ENCODE measurements around the gene SFXN4. TPM values are rescaled to one million over a fixed set of nuclear protein-coding genes. Genes with fewer than 3 reads are reported as not detected.

Gene SFXN4
- 1 to 10 TPM; 8.3 to 9.5 TPM for total RNA-seq
- total RNA-seq, result 8.8 to 13.7 reads per million in 2 donors

- Mint-ChIP-seq H3K36me3 (ENCODE audit: low read depth) (peaks cover 2% of the 10 kb centered on the region), H3K4me3 (peak within 1 kb of the TSS; percentile 92), H3K27me3 (no peaks in the 10 kb centered on the region), H3K4me1 (peaks cover 25% of the 10 kb centered on the region), H3K27ac (peak within 1 kb of the TSS; percentile 91)
- DNase-seq (peak; percentile 74 to 81 (median 74)), ATAC-seq (peak; percentile 95)
- H3K9me3 ChIP-seq (ENCODE audit: control insufficient read depth, low read length, poor library complexity, severe bottlenecking), result no peaks in the 10 kb centered on the region
Measured at GRCh38 chr10:119165171-119166117, at the start of gene SFXN4. SFXN4 (minus strand) TSS chr10:119165714; CDS start chr10:119165647, 67 bp downstream.

GRCh38 chr10:119211625-119212441 is 46.3 kb upstream of the SFXN4 start:
- DNase-seq (no peak), ATAC-seq (no peak)
- H3K4me1 Mint-ChIP-seq, result peaks cover 39% of the 10 kb centered on the region
- no peaks in the 10 kb centered on the region for H3K36me3 Mint-ChIP-seq (ENCODE audit: low read depth)
- H3K9me3 ChIP-seq (ENCODE audit: control insufficient read depth, low read length, poor library complexity, severe bottlenecking), result no peaks in the 10 kb centered on the region
- no peaks in the 10 kb centered on the region for H3K27me3 Mint-ChIP-seq
- H3K27ac Mint-ChIP-seq, result peak overlapping the region; percentile 94
- H3K4me3 Mint-ChIP-seq, result peak overlapping the region; percentile 47

GRCh38 chr10:119211176-119211575 is 45.7 kb upstream of the SFXN4 start:
- Mint-ChIP-seq H3K27ac (peak overlapping the region; percentile 94), H3K27me3 (no peaks in the 10 kb centered on the region)
- no peaks in the 10 kb centered on the region for H3K9me3 ChIP-seq (ENCODE audit: control insufficient read depth, low read length, poor library complexity, severe bottlenecking)

GRCh38 chr10:119210633-119211032 is 45.1 kb upstream of the SFXN4 start:
- Mint-ChIP-seq H3K27me3 (no peaks in the 10 kb centered on the region), H3K4me3 (no peak overlapping the region), H3K4me1 (peaks cover 43% of the 10 kb centered on the region), H3K27ac (peak overlapping the region; percentile 94), H3K36me3 (ENCODE audit: low read depth) (no peaks in the 10 kb centered on the region)
- no peak for DNase-seq
- no peak for ATAC-seq
- no peaks in the 10 kb centered on the region for H3K9me3 ChIP-seq (ENCODE audit: control insufficient read depth, low read length, poor library complexity, severe bottlenecking)

More at GRCh38 chr10:119211176-119211575, 45.7 kb upstream of the SFXN4 start:
- H3K4me1 Mint-ChIP-seq, result peaks cover 41% of the 10 kb centered on the region
- H3K4me3 Mint-ChIP-seq, result no peak overlapping the region
- DNase-seq (no peak), ATAC-seq (no peak)
- H3K36me3 Mint-ChIP-seq (ENCODE audit: low read depth), result no peaks in the 10 kb centered on the region

GRCh38 chr10:119209736-119210355 is 44.3 kb upstream of the SFXN4 start:
- H3K4me1 Mint-ChIP-seq, result peaks cover 43% of the 10 kb centered on the region
- H3K36me3 Mint-ChIP-seq (ENCODE audit: low read depth), result no peaks in the 10 kb centered on the region
- H3K9me3 ChIP-seq (ENCODE audit: control insufficient read depth, low read length, poor library complexity, severe bottlenecking), result no peaks in the 10 kb centered on the region
- DNase-seq (no peak), ATAC-seq (no peak)
- no peaks in the 10 kb centered on the region for H3K27me3 Mint-ChIP-seq
- peak overlapping the region; percentile 77 for H3K27ac Mint-ChIP-seq
- peak overlapping the region; percentile 95 for H3K4me3 Mint-ChIP-seq

GRCh38 chr10:119209035-119209735 is 43.7 kb upstream of the SFXN4 start:
- ATAC-seq, result no peak

GRCh38 chr10:119208553-119208940 is 43.0 kb upstream of the SFXN4 start:
- Mint-ChIP-seq H3K36me3 (ENCODE audit: low read depth) (no peaks in the 10 kb centered on the region), H3K27ac (peak overlapping the region; percentile 77), H3K27me3 (no peaks in the 10 kb centered on the region), H3K4me1 (peaks cover 40% of the 10 kb centered on the region), H3K4me3 (peak overlapping the region; percentile 95)
- DNase-seq (no peak), ATAC-seq (no peak)
- H3K9me3 ChIP-seq (ENCODE audit: control insufficient read depth, low read length, poor library complexity, severe bottlenecking), result no peaks in the 10 kb centered on the region

More at GRCh38 chr10:119209035-119209735, 43.7 kb upstream of the SFXN4 start:
- Mint-ChIP-seq H3K36me3 (ENCODE audit: low read depth) (no peaks in the 10 kb centered on the region), H3K27me3 (no peaks in the 10 kb centered on the region), H3K4me3 (peak overlapping the region; percentile 95), H3K4me1 (peaks cover 40% of the 10 kb centered on the region), H3K27ac (peak overlapping the region; percentile 77)
- H3K9me3 ChIP-seq (ENCODE audit: control insufficient read depth, low read length, poor library complexity, severe bottlenecking), result no peaks in the 10 kb centered on the region
- peak; percentile 36 to 43 (median 38) for DNase-seq

GRCh38 chr10:119207713-119208552 is 42.4 kb upstream of the SFXN4 start:
- Mint-ChIP-seq H3K4me1 (peaks cover 37% of the 10 kb centered on the region), H3K4me3 (peak overlapping the region; percentile 95), H3K27me3 (no peaks in the 10 kb centered on the region), H3K27ac (peak overlapping the region; percentile 77), H3K36me3 (ENCODE audit: low read depth) (no peaks in the 10 kb centered on the region)
- peak; percentile 9 to 28 (median 15) for DNase-seq
- ATAC-seq, result no peak
- H3K9me3 ChIP-seq (ENCODE audit: control insufficient read depth, low read length, poor library complexity, severe bottlenecking), result no peaks in the 10 kb centered on the region

- DNase-seq (peak; percentile 96 to 98 (median 98)), ATAC-seq (peak; percentile 87)
- Mint-ChIP-seq H3K27me3 (no peaks in the 10 kb centered on the region), H3K27ac (peak within 1 kb of the TSS; percentile 96), H3K36me3 (ENCODE audit: low read depth) (no peaks in the 10 kb centered on the region), H3K4me1 (peaks cover 33% of the 10 kb centered on the region), H3K4me3 (peak within 1 kb of the TSS; percentile 95)
- no peaks in the 10 kb centered on the region for H3K9me3 ChIP-seq (ENCODE audit: control insufficient read depth, low read length, poor library complexity, severe bottlenecking)
Measured at GRCh38 chr10:119207366-119207666, 41.8 kb upstream of the SFXN4 start, which contains the start of gene GRK5. GRK5 (plus strand) TSS chr10:119207571; CDS start chr10:119207918, 347 bp downstream.

- no peaks in the 10 kb centered on the region for H3K27me3 Mint-ChIP-seq
- no peaks in the 10 kb centered on the region for H3K36me3 Mint-ChIP-seq (ENCODE audit: low read depth)
Measured at GRCh38 chr10:119206603-119207365, 41.3 kb upstream of the SFXN4 start.

GRCh38 chr10:119205894-119206602 is 40.5 kb upstream of the SFXN4 start:
- Mint-ChIP-seq H3K27ac (peak overlapping the region; percentile 96), H3K4me1 (peaks cover 25% of the 10 kb centered on the region), H3K36me3 (ENCODE audit: low read depth) (no peaks in the 10 kb centered on the region), H3K4me3 (peak overlapping the region; percentile 94), H3K27me3 (no peaks in the 10 kb centered on the region)
- H3K9me3 ChIP-seq (ENCODE audit: control insufficient read depth, low read length, poor library complexity, severe bottlenecking), result no peaks in the 10 kb centered on the region
- DNase-seq (peak in 2 of 3 donors; percentile 19 to 24), ATAC-seq (no peak)

More at GRCh38 chr10:119206603-119207365, 41.3 kb upstream of the SFXN4 start:
- DNase-seq (peak; percentile 62 to 74 (median 67)), ATAC-seq (peak; percentile 58)
- Mint-ChIP-seq H3K4me1 (peaks cover 31% of the 10 kb centered on the region), H3K4me3 (peak overlapping the region; percentile 95), H3K27ac (peak overlapping the region; percentile 96)
- H3K9me3 ChIP-seq (ENCODE audit: control insufficient read depth, low read length, poor library complexity, severe bottlenecking), result no peaks in the 10 kb centered on the region
